GM10248 (cell line): ENCODE data around the gene HCN1.

Experiments
- CTCF ChIA-PET: fragments of 300-600 bp; sonication (Branson Sonifier 250); formaldehyde crosslinking; extraction: SDS; loops from one replicate; lab custom pipeline; 2021; ENCODE audit warnings: antibody characterized with exemption; lab: Yijun Ruan, JAX
- POLR2A ChIA-PET: fragments of 350-650 bp; sonication (Branson Sonifier 250); formaldehyde crosslinking; extraction: SDS; loops from one replicate; lab custom pipeline; 2020; ENCODE audit warnings: antibody characterized with exemption; lab: Yijun Ruan, JAX
- DNase-seq: peaks from one replicate; pipeline ENCODE4 v3.0.0; 2012; ENCODE audit errors: extremely low spot score
- TF ChIP-seq, protein P1 (sequence below): IDR thresholded peaks from 2 replicates; pipeline ENCODE4 v1.5.1; 2012; ENCODE audit warnings: mild to moderate bottlenecking, low read depth; ENCODE audit errors: extremely low read depth, missing control alignments, control extremely low read depth

HCN1 gene

GRCh38 chr5:45696206-45696836, at the start of gene HCN1:
Gene HCN1, minus strand, starts transcription at chr5:45696380.
- ChIA-PET CTCF (interaction anchor here (1.0 kb wide), 2 partner anchors 758 to 834 kb away, joined by 3 read pairs; no protein-coding TSS in a partner anchor), POLR2A (no interaction called here)
- TF ChIP-seq, protein P1, sequence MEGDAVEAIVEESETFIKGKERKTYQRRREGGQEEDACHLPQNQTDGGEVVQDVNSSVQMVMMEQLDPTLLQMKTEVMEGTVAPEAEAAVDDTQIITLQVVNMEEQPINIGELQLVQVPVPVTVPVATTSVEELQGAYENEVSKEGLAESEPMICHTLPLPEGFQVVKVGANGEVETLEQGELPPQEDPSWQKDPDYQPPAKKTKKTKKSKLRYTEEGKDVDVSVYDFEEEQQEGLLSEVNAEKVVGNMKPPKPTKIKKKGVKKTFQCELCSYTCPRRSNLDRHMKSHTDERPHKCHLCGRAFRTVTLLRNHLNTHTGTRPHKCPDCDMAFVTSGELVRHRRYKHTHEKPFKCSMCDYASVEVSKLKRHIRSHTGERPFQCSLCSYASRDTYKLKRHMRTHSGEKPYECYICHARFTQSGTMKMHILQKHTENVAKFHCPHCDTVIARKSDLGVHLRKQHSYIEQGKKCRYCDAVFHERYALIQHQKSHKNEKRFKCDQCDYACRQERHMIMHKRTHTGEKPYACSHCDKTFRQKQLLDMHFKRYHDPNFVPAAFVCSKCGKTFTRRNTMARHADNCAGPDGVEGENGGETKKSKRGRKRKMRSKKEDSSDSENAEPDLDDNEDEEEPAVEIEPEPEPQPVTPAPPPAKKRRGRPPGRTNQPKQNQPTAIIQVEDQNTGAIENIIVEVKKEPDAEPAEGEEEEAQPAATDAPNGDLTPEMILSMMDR: peak; percentile 48
- peak; percentile 40 for DNase-seq

GRCh38 chr5:45741110-45741509, 44.9 kb upstream of the HCN1 start:
- TF ChIP-seq, protein P1: no peak
- CTCF ChIA-PET: interaction anchor here (0.8 kb wide), 1 partner anchor 9 kb away, joined by 3 read pairs; no protein-coding TSS in a partner anchor
- no peak for DNase-seq
- POLR2A ChIA-PET: no interaction called here

GRCh38 chr5:45737153-45737552, 41.0 kb upstream of the HCN1 start:
- TF ChIP-seq, protein P1: no peak
- POLR2A ChIA-PET: no interaction called here

DNA sequence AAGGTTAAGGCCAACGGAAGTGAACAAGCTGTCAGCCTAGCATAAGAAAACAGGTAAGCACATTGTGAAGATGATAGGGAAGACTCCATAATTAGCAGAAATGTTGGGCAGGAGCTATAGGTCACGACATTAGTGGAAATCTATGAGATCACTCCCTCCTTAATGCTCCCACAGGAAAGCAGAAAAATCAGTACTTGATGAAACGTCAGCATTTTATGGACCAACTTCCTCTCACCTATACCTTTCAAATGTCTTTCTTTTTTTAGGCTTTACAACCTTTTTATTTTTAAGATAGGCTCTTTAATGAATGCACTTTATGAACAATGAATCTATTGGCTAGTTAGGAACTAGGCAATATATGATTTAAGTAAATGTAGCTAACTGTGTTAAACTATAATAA, 29.4 kb upstream of the HCN1 start:
- ChIA-PET CTCF (no interaction called here), POLR2A (no interaction called here)
- no peak for DNase-seq
- TF ChIP-seq, protein P1: no peak

More at GRCh38 chr5:45737153-45737552, 41.0 kb upstream of the HCN1 start:
- CTCF ChIA-PET: no interaction called here
- DNase-seq: no peak

GRCh38 chr5:45697201-45697600, 1.0 kb upstream of the HCN1 start:
- CTCF ChIA-PET: interaction anchor here (1.0 to 1.3 kb wide), 2 partner anchors 21 to 759 kb away, joined by 3 to 4 read pairs; no protein-coding TSS in a partner anchor
- POLR2A ChIA-PET: no interaction called here
- TF ChIP-seq, protein P1: no peak
- DNase-seq: no peak

- CTCF ChIA-PET: interaction anchor here (1.0 kb wide), 1 partner anchor 833 kb away, joined by 3 read pairs; no protein-coding TSS in a partner anchor
- DNase-seq: peak; percentile 5
- TF ChIP-seq, protein P1: no peak
- POLR2A ChIA-PET: no interaction called here
Measured at GRCh38 chr5:45695804-45696156, 400 bp downstream of the HCN1 start.
